Right lobe of liver (tissue), 4 donors: Measurements from ENCODE around the gene PRDM4.

Experiments
- POLR2A ChIP-seq: fragments of 450-650 bp; IDR thresholded peaks from one replicate; pipeline ENCODE4 v1.6.1; 2017; ENCODE audit warnings: antibody characterized with exemption, mild to moderate bottlenecking
- TF ChIP-seq, protein P1 (sequence below), 4 donors: fragments of 200-600 bp in 3 of 4; fragments of 450-650 bp in 1 of 4; IDR thresholded peaks; one replicate each; pipeline versions ENCODE4 v1.5.1 to v1.8.0; 2016 to 2022; ENCODE audit warnings: antibody characterized with exemption in 4 of 4, mild to moderate bottlenecking in 2 of 4
- donor health status: DM: no; HTN: no; CAD: no.
- donor health status: DM: no; HTN: no; CAD: no.
- donor health status: DM: no; HTN: yes; CAD: no.

GRCh38 chr12:107704041-107704440 is 56.9 kb downstream of the PRDM4 start:
- TF ChIP-seq POLR2A, result no peak
- TF ChIP-seq, protein P1, sequence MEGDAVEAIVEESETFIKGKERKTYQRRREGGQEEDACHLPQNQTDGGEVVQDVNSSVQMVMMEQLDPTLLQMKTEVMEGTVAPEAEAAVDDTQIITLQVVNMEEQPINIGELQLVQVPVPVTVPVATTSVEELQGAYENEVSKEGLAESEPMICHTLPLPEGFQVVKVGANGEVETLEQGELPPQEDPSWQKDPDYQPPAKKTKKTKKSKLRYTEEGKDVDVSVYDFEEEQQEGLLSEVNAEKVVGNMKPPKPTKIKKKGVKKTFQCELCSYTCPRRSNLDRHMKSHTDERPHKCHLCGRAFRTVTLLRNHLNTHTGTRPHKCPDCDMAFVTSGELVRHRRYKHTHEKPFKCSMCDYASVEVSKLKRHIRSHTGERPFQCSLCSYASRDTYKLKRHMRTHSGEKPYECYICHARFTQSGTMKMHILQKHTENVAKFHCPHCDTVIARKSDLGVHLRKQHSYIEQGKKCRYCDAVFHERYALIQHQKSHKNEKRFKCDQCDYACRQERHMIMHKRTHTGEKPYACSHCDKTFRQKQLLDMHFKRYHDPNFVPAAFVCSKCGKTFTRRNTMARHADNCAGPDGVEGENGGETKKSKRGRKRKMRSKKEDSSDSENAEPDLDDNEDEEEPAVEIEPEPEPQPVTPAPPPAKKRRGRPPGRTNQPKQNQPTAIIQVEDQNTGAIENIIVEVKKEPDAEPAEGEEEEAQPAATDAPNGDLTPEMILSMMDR (IDR thresholded peaks at IDR 0.05), result no peak
